Fibroblast of lung (primary cell): Measurements from ENCODE around the gene RNU11. TPM values are rescaled to one million over a fixed set of nuclear protein-coding genes. Genes with fewer than 3 reads are reported as not detected.
"Not testable (repeated sequence)": the region's sequence is repeated elsewhere in the genome, so short reads cannot be mapped to it uniquely, and the experiment has no call there.

ENCODE experiments used
- DNase-seq, 2 donors: peaks; one replicate each; pipeline versions ENCODE4 v3.0.0 to v3.0.0-alpha.2; 2010; ENCODE audit warnings: low read depth in 2 of 2
- H2AFZ ChIP-seq: 2 replicates; pipeline ENCODE4 v1.5.1; 2012; ENCODE audit warnings: low read length, control low read depth, inconsistent platforms
- H3K27ac ChIP-seq: 2 replicates; pipeline ENCODE4 v1.5.1; 2011; ENCODE audit warnings: low read length, control low read depth; ENCODE audit not compliant: insufficient read depth
- H3K27me3 ChIP-seq: 2 replicates; pipeline ENCODE4 v1.5.1; 2011; ENCODE audit warnings: mild to moderate bottlenecking, low read length; ENCODE audit not compliant: control insufficient read depth, insufficient read depth
- H3K36me3 ChIP-seq: 2 replicates; pipeline ENCODE4 v1.5.1; 2011; ENCODE audit warnings: low read length; ENCODE audit not compliant: control insufficient read depth, insufficient read depth
- H3K4me1 ChIP-seq: 2 replicates; pipeline ENCODE4 v1.5.1; 2011; ENCODE audit warnings: low read length; ENCODE audit not compliant: control insufficient read depth, insufficient read depth; ENCODE audit errors: extremely low read depth
- H3K4me2 ChIP-seq: 2 replicates; pipeline ENCODE4 v1.5.1; 2011; ENCODE audit warnings: low read length, control low read depth; ENCODE audit not compliant: insufficient read depth; ENCODE audit errors: extremely low read depth
- H3K4me3 ChIP-seq, 4 experiments: fragments of 200-600 bp in 1 of 4; sonication (generic) in 1 of 4; replicated peaks in 1 of 4; 2 replicates each; pipeline ENCODE4 v1.5.1; 2011 to 2016; ENCODE audit warnings: low read length in 4 of 4, low read depth in 3 of 4, mild to moderate bottlenecking in 3 of 4, control low read depth in 2 of 4, inconsistent platforms in 1 of 4, mixed read lengths in 1 of 4; ENCODE audit not compliant: insufficient read depth in 1 of 4; ENCODE audit errors: control extremely low read depth in 1 of 4
- H3K79me2 ChIP-seq: 2 replicates; pipeline ENCODE4 v1.5.1; 2012; ENCODE audit warnings: mild to moderate bottlenecking, low read length, inconsistent platforms; ENCODE audit not compliant: control insufficient read depth, insufficient read depth
- H3K9ac ChIP-seq: 2 replicates; pipeline ENCODE4 v1.5.1; 2011; ENCODE audit warnings: mild to moderate bottlenecking, low read length, control low read depth; ENCODE audit not compliant: insufficient read depth
- H3K9me3 ChIP-seq: 2 replicates; pipeline ENCODE4 v1.5.1; 2012; ENCODE audit warnings: low read depth, low read length; ENCODE audit not compliant: control insufficient read depth, insufficient read depth
- H4K20me1 ChIP-seq: 2 replicates; pipeline ENCODE4 v1.5.1; 2011; ENCODE audit warnings: low read length; ENCODE audit not compliant: control insufficient read depth, insufficient read depth; ENCODE audit errors: extremely low read depth
- EZH2 ChIP-seq: IDR thresholded peaks from 2 replicates; pipeline ENCODE4 v1.5.1; 2012; ENCODE audit warnings: low read length, control low read depth, mild to moderate bottlenecking; ENCODE audit errors: missing control alignments
- polyA plus RNA-seq, 2 donors: library from polyadenylated mRNA; depleted of rRNA in 1 of 2; stranded (reverse) in 1 of 2; unstranded in 1 of 2; fragments of >200 nt; gene quantifications; 2 replicates each; pipeline ENCODE4 v1.2.1, GENCODE V29; 2011 to 2012; ENCODE audit warnings: missing spikeins in 1 of 2
- total RNA-seq: library from RNA; depleted of rRNA; stranded (reverse); fragments of >200 nt; gene quantifications from 2 replicates; pipeline ENCODE4 v1.2.1, GENCODE V29; 2014
- TF ChIP-seq, protein P1 (sequence below), 2 donors: IDR thresholded peaks in 1 of 2; conservative IDR thresholded peaks in 1 of 2; 1 replicate in 1 of 2; 2 replicates in 1 of 2; pipeline ENCODE4 v1.5.1; 2011 to 2012; ENCODE audit warnings: low read length in 2 of 2, control low read depth in 1 of 2, inconsistent platforms in 1 of 2, low read depth in 1 of 2, mild to moderate bottlenecking in 1 of 2

The RNU11 gene
- total and polyA plus RNA-seq, 2 donors (not counting 1 experiment from before 2014, with no cell fraction given), result not detected

- Histone ChIP-seq H2AFZ (no peak overlapping the region), H3K4me1 (no peaks in the 10 kb centered on the region), H3K27ac (no peak overlapping the region), H3K27me3 (no peaks in the 10 kb centered on the region), H3K4me2 (no peak overlapping the region), H3K79me2 (peaks cover 3% of the 10 kb centered on the region), H3K4me3 (no peak overlapping the region), H3K9me3 (no peaks in the 10 kb centered on the region), H3K9ac (no peak overlapping the region), H3K36me3 (no peaks in the 10 kb centered on the region), H4K20me1 (no peaks in the 10 kb centered on the region)
- no peak for DNase-seq
- no peak for TF ChIP-seq EZH2
- TF ChIP-seq, protein P1, sequence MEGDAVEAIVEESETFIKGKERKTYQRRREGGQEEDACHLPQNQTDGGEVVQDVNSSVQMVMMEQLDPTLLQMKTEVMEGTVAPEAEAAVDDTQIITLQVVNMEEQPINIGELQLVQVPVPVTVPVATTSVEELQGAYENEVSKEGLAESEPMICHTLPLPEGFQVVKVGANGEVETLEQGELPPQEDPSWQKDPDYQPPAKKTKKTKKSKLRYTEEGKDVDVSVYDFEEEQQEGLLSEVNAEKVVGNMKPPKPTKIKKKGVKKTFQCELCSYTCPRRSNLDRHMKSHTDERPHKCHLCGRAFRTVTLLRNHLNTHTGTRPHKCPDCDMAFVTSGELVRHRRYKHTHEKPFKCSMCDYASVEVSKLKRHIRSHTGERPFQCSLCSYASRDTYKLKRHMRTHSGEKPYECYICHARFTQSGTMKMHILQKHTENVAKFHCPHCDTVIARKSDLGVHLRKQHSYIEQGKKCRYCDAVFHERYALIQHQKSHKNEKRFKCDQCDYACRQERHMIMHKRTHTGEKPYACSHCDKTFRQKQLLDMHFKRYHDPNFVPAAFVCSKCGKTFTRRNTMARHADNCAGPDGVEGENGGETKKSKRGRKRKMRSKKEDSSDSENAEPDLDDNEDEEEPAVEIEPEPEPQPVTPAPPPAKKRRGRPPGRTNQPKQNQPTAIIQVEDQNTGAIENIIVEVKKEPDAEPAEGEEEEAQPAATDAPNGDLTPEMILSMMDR (conservative IDR thresholded peaks at IDR 0.05 in 1 of 2, IDR thresholded peaks at IDR 0.05 in 1 of 2; ENCODE audit: low read depth in 1 of 2, low read length in 2 of 2), result no peak
Measured at GRCh38 chr1:28675924-28676257, 27.5 kb downstream of the RNU11 start.

DNA sequence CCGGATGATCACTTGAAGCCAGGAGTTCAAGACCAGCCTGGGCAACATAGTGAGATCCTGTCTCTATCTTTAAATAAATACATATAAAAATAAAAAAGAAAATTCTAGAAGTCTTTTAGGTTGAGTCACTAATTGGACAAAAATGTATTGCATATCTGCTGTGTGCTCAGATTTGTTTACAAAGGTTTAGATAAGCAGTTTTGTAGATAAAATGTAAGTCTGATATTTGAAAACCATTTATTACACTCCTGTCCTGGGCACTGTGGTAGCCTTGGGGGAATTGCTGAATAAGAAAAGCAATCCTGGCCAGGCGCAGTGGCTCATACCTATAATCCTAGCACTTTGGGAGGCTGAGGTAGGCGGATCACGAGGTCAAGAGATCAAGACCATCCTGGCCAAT is 31.8 kb downstream of the RNU11 start:
- Histone ChIP-seq H3K27ac (no peak overlapping the region), H3K9me3 (no peaks in the 10 kb centered on the region), H3K79me2 (no peaks in the 10 kb centered on the region), H3K36me3 (peaks cover 2% of the 10 kb centered on the region), H3K4me1 (no peaks in the 10 kb centered on the region), H2AFZ (no peak overlapping the region), H4K20me1 (no peaks in the 10 kb centered on the region), H3K4me2 (no peak overlapping the region), H3K27me3 (no peaks in the 10 kb centered on the region), H3K4me3 (no peak overlapping the region), H3K9ac (no peak overlapping the region)
- TF ChIP-seq, protein P1 (conservative IDR thresholded peaks at IDR 0.05 in 1 of 2, IDR thresholded peaks at IDR 0.05 in 1 of 2; ENCODE audit: low read depth in 1 of 2, low read length in 2 of 2), result no peak
- no peak for TF ChIP-seq EZH2
- DNase-seq, result no peak

- no peak for DNase-seq
- Histone ChIP-seq H3K79me2 (no peaks in the 10 kb centered on the region), H3K4me3 (no peak overlapping the region), H3K9ac (no peak overlapping the region), H3K27ac (no peak overlapping the region), H3K4me1 (no peaks in the 10 kb centered on the region), H3K27me3 (no peaks in the 10 kb centered on the region), H4K20me1 (no peaks in the 10 kb centered on the region), H3K36me3 (peaks cover 2% of the 10 kb centered on the region), H3K4me2 (no peak overlapping the region), H2AFZ (no peak overlapping the region), H3K9me3 (no peaks in the 10 kb centered on the region)
- TF ChIP-seq EZH2, result no peak
Measured at GRCh38 chr1:28682840-28683239, 34.4 kb downstream of the RNU11 start.

GRCh38 chr1:28684937-28685336 is 36.5 kb downstream of the RNU11 start:
- no peak overlapping the region for H3K27ac ChIP-seq
- H3K9me3 ChIP-seq, result no peaks in the 10 kb centered on the region
- H3K9ac ChIP-seq, result no peak overlapping the region
- no peaks in the 10 kb centered on the region for H3K4me1 ChIP-seq
- H3K79me2 ChIP-seq, result no peaks in the 10 kb centered on the region
- no peak overlapping the region for H3K4me3 ChIP-seq
- no peaks in the 10 kb centered on the region for H4K20me1 ChIP-seq
- no peaks in the 10 kb centered on the region for H3K27me3 ChIP-seq
- H2AFZ ChIP-seq, result no peak overlapping the region
- DNase-seq, result no peak
- no peak for TF ChIP-seq EZH2
- TF ChIP-seq, protein P1 (conservative IDR thresholded peaks at IDR 0.05 in 1 of 2, IDR thresholded peaks at IDR 0.05 in 1 of 2; ENCODE audit: low read depth in 1 of 2, low read length in 2 of 2), result no peak
- H3K36me3 ChIP-seq, result peaks cover 2% of the 10 kb centered on the region
- no peak overlapping the region for H3K4me2 ChIP-seq

DNA sequence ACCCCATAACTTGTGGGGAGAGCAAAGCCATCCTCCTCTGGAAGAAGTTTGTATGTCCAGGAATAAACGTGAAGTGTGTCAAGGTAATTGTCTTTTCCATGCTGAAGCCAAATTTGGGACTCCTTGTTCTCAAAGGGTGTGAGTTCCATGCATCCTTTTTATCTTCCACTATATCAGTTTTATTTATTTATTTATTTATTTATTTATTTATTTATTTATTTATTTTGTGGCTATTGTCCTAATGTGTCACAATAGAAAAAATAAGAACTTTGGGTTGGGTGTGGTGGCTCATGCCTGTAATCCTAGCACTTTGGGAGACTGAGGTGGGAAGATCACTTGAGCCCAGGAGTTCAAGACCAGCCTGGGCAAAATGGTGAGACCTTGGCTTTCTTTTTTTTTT is 43.2 kb downstream of the RNU11 start:
- H3K4me2 ChIP-seq, H3K36me3 ChIP-seq, H3K27ac ChIP-seq, H2AFZ ChIP-seq, H4K20me1 ChIP-seq, DNase-seq, H3K27me3 ChIP-seq, H3K79me2 ChIP-seq, H3K9me3 ChIP-seq, H3K4me1 ChIP-seq, H3K9ac ChIP-seq, H3K4me3 ChIP-seq: not testable (repeated sequence)
